HG02852 (cell line): ENCODE results near the gene ARHGEF10L.

ENCODE experiments used
- ATAC-seq: cut with Tn5 transposase; IDR thresholded peaks from one replicate; pipeline ENCODE4 v1.9.1; 2021; ENCODE audit warnings: mild to moderate bottlenecking, moderate library complexity; ENCODE audit not compliant: unreplicated experiment

ARHGEF10L gene

GRCh38 chr1:17649371-17650106 is 110.0 kb downstream of the ARHGEF10L start:
- ATAC-seq = no peak

DNA sequence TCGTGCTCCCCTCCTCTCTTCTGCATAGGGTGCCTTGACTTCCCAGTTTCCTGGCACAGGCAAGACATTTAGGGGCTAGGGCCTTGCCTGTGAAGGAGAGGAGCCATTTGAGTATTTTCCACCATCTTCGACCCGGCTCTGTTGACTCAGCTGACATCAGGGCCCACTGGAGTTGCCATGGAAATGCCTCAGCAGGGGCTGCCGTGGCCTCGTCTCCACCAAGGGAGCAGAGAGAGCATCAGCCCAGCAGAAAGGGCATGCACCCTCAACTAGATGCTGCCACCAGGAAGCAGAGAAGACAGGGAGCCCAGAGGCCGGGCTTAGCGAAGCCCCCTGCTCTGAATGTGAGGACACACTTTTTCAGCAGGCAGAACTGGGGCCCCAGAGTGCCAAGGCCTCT is 113.8 kb downstream of the ARHGEF10L start:
- no peak for ATAC-seq

DNA sequence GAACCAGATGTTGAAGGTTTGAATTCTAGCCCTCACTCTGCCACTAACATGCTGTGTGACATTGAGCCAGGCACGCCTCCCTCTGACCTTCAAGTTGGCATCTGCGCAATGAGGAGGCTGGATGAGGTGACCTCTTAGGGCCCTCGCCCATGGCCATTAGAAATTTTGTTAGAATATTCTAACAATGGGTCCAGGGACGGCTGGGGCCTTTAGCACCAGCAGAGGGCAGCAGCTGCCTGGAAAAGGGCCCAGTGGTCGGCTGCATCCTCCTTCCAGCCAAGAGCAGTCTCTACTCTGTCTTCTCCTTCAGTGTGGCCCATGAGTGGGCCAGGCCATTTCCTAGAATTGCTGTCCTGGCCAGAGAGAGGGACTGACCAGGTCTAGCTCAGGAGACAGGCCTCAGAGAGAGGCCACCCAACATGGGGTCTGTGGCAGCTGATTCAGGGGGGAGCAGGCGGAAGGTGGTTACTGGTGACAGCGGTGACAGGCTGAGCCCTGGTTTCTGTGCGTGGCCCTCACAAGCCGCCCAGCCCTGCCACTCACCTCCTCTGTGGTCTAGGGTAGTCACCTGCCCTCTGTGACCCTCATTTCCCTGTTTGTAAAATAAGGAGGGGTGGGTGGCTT is 114.3 kb downstream of the ARHGEF10L start:
- no peak for ATAC-seq

DNA sequence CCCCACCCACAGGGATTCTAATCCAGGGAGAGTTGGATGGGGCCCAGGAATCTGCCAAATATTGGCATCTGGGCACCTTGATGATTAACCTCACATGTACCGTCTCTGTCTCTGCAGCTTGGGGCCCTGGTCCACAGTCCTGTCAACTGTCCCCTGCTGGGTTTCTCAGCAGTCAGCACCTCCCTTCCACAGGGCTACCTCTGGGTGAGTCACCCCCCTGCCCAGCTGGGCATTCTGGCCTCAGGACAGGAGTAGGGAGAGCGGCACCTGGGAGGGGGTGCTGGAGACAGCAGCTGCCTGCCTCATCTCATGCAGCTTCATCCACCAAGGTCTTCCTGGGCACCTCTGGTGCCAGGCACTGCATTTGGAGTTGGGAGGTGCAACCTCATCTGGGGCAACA is 115.0 kb downstream of the ARHGEF10L start:
- no peak for ATAC-seq

DNA sequence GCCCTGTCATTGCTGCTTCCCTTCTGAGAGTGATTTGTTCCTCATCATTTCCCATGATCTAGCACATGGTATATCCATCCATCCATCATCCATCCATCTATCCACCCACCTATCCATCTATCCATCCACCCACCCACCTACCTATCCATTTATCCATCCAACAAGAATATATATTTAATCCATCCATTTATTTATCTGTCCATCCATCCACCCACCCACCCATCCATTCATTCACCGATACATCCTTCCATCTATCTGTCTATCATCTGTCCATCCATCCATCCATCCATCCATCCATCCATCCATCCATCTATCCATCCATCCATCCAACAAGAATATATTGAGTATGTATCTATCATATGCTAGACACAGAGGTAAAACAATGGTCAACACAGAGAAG is 115.7 kb downstream of the ARHGEF10L start:
- no peak for ATAC-seq

DNA sequence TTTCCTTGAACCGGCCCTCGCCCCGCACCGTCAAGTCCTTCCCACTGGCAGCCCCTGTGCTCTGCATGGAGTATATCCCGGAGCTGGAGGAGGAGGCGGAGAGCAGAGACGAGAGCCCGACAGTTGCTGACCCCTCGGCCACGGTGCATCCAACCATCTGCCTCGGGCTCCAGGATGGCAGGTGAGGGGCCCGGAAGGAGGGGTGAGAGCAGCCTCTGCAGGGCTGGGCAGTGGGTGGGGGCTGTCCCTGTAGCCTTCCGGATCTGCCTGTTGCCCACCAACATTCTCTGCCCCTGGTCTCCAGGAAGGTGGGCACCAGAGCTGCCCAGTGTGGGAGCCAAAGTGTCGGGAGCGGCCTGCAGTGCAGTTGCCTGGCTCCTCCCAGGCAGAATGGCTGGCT is 116.4 kb downstream of the ARHGEF10L start:
- no peak for ATAC-seq

DNA sequence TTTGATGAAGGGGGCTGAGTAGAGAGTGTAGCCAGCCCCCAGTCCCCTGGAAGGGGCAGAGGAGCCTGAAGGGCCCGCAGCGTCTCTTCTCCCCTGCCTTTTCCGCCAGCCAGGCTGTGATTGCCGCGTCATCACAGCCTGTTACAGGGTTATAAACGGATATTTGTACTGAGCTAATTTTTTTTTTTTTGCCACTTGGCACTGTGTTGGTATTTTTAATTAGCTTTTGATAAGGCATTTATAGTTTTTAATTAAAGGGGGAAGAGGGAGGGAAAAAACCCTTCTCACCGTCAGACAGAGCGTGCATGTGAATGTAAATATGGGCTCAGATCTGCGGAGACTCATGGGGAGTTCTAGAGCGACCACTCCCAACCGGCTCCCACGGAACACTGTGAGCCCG is 117.9 kb downstream of the ARHGEF10L start:
- no peak for ATAC-seq

DNA sequence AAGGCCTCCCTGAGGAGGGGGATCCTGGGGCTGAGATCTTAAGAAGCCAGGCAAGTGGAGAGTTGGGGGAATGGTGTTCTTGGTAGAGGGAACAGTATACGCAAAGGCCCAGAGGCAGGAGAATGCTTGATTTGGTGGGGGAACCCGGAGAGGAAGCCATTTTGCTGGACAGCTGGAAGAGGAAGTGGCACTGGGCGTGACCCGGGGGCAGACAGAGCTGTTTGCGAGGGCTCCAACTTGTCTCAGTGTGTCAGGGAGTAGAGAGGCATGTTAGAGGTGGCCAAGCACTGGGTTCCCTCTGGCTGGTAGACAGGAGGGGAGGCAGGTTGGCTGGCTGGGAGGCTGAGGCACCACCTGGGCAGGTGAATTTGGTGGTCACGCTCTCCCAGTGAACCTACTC is 119.3 kb downstream of the ARHGEF10L start:
- no peak for ATAC-seq

- ATAC-seq = no peak
Observed at GRCh38 chr1:17661546-17662157, 122.2 kb downstream of the ARHGEF10L start.

GRCh38 chr1:17662296-17662695 is 122.8 kb downstream of the ARHGEF10L start:
- no peak for ATAC-seq

DNA sequence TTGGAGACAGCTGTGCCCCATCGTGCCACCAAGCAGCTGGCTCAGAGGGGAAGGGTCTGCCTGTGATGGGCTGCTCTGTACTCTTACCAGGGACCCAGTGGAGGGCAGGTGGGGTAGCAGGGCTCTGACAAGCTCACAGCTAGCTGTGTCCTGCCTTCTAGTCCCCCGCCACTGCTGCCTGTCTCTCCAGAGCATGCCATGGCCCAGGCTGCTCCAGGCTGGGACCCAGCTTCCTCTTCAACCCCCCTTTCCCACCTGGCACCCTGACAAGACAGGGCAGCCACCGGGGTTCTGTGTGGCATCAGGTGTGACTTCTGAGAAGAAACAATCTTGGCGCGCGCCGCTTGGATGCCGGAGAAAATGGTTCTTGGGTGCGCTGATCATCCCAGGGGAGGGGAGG is 123.3 kb downstream of the ARHGEF10L start:
- no peak for ATAC-seq

- no peak for ATAC-seq
Observed at GRCh38 chr1:17663646-17664045, 124.1 kb downstream of the ARHGEF10L start.

GRCh38 chr1:17664322-17664721 is 124.8 kb downstream of the ARHGEF10L start:
- no peak for ATAC-seq

DNA sequence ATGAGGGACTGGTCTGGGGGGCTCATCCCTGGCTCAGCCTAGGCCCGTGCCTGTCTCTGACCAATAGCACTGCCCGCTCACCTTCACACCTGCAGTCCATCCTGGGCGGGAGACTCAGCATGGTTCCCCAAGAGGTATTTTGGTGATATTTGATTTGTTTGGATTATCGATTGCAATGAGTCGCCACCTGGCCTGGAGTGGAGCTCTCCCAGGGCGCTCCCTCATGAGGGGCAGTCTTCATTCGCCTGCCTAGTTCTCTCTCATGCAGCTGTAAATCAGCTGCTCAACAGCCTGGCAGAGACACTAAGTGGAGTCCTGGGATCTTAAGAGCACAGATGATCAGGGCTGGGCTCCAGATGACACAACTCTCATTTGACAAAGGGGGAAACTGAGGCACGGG is 125.6 kb downstream of the ARHGEF10L start:
- ATAC-seq = no peak

DNA sequence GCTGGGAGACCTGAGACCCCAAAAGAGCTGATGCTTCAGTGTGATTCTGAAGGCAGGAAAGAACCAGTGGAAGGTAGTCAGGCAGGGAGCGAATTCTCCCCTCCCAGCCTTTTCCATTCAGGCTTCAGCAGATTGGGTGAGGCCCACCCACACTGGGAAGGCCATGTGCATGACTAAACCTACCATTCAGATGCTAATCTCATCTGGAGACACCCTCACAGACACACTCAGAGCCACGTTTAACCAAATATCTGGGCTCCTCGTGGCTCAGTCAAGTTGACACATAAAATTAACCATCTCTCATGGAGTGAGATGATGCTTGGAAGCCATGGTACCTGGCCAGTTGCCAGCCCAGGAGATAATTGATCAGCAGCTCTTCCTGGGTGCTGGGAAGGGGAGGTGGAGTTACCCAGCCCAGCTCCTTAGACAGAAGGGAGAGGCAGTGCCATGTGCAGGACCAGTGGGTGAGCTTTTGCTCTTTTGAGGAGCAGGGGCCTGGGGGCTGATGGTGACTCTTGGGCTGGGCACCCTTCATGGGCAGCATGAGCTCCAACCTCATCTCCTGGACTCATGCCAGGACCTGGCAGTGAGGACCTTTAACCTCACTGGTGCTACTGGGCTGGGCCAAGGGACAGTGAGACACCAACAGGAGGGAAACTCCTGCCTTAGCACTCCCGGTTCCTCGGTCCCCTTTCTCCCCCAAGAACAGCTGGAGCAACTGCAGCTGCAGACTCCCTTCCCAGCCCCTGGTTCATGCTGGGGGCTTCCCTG is 126.6 kb downstream of the ARHGEF10L start:
- ATAC-seq = no peak

DNA sequence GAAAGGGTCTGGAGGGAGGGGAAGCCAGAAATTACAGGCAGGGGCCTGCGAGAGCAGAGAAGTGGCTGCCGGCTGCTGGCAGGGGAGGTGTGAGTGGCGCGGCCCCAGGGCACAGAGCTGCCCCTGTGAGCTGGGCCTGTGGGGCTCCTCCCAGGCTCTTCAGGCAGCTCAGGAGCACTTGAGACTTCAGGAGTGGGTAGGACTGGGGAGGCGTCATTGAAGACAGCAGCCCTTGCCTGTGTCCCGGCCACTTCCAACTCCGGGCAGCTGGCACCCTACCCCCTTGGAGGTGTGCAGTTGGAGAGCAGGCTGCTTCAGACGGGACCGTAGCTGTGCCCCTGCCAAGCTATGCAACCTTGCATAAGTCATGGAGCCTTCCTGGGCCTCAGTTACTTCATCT is 128.1 kb downstream of the ARHGEF10L start:
- ATAC-seq = no peak

GRCh38 chr1:17668195-17668594 is 128.7 kb downstream of the ARHGEF10L start:
- no peak for ATAC-seq

DNA sequence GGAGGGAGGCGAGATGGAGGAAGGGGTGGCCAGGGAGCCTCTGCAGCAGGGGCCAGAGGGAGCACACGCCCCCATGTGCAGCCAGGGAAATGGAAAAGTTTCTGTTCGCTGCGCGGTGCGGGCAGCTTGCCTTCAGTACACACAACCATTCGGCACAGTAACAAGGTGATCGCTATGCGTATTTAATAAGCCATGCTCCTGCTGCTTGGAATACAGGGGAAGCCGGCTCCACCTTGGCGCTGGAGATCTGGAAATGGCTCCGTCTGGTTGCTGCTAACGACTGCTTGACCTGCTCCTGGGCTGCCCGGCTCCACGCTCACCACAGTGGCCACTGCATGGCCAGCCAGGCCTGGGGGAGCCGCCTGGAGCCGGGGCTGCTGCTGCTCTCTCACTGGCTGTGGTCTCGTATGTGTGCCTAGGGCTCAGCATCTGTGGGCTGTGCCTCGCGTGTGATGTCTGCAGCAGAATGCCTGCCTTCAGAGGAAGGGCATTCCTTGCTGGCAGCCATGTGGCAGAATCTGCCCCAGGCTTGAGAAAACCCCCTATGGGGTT is 129.2 kb downstream of the ARHGEF10L start:
- no peak for ATAC-seq

DNA sequence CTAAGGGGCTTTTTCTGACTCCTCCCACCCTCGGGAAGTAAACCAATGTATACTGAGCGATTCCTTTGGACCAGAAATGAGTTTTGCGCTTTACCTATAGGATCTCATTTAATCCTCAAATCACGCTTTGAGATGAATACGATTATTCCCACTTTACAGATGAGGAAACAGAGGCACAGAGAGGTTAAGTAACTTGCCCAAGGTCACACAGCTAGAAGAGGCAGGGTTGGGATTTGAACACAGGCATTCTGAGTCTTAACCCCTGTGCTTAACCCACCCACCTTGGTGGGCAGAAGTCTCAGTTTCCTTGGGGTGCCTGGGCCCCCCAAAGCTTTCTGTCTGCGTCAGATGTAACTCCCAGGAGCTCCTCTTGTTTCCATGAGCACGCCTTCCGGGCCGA is 129.8 kb downstream of the ARHGEF10L start:
- no peak for ATAC-seq

DNA sequence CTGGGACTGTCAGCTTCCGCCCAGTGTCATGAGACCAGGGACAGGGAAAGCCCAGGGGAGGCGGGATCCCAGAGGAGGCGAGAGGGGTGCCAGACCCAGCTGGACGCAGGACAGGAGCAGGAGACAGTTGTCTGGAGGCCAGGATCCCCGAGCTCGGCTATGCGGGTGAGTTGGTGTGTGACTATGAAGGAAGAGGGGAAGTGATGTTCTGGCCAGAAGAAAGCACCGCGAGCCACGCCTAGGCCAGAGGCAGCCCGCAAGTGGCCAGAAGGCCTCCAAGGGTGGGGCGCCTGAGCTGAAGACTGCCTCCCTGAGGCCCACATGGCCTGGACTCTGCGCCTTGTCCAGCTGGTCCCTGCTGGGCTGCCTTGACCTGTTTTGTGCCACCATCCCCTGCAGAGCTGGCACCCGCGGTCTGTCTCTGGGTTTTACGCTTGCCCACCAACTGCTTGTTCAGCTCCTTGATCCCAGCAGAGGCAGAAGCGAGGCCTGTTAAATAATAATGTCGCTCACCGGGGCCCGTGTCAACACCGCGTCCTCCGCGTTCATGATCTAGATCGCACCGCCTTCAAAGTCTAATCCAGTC is 130.5 kb downstream of the ARHGEF10L start:
- no peak for ATAC-seq
